HEK293T (cell line): ENCODE results near the gene FOXN1.

Source experiments
- CTCF ChIA-PET: fragments of 350-600 bp; formaldehyde crosslinking; extraction: SDS; loops from one replicate; lab custom pipeline; 2021; ENCODE audit warnings: antibody characterized with exemption, inconsistent platforms; lab: Yijun Ruan, JAX
- POLR2A ChIA-PET: fragments of 350-600 bp; formaldehyde crosslinking; extraction: SDS; loops from one replicate; lab custom pipeline; 2020; ENCODE audit warnings: antibody characterized with exemption, inconsistent platforms; lab: Yijun Ruan, JAX
- DNase-seq: peaks from one replicate; pipeline ENCODE4 v3.0.0; 2012; ENCODE audit warnings: mixed read lengths; ENCODE audit errors: extremely low spot score
- ARNT ChIP-seq: fragments of 450-650 bp; IDR thresholded peaks from 2 replicates; pipeline ENCODE4 v1.6.1; 2017; ENCODE audit warnings: mild to moderate bottlenecking
- BHLHE40 ChIP-seq: fragments of 450-650 bp; IDR thresholded peaks from 2 replicates; pipeline ENCODE4 v1.6.1; 2016; ENCODE audit warnings: mild to moderate bottlenecking, moderate library complexity, borderline replicate concordance
- CTBP1 ChIP-seq: fragments of 450-650 bp; IDR thresholded peaks from 2 replicates; pipeline ENCODE4 v1.6.1; 2016; ENCODE audit warnings: borderline replicate concordance
- ELF4 ChIP-seq: fragments of 450-650 bp; IDR thresholded peaks from 2 replicates; pipeline ENCODE4 v1.6.1; 2017; ENCODE audit warnings: antibody characterized with exemption
- FOXA1 ChIP-seq: fragments of 450-650 bp; IDR thresholded peaks from 2 replicates; pipeline ENCODE4 v1.6.1; 2016; ENCODE audit warnings: mild to moderate bottlenecking
- FOXK2 ChIP-seq: fragments of 450-650 bp; IDR thresholded peaks from 2 replicates; pipeline ENCODE4 v1.6.1; 2016; ENCODE audit warnings: mild to moderate bottlenecking
- FOXM1 ChIP-seq: fragments of 450-650 bp; IDR thresholded peaks from 2 replicates; pipeline ENCODE4 v1.6.1; 2017; ENCODE audit warnings: mild to moderate bottlenecking, borderline replicate concordance
- HDGF ChIP-seq: fragments of 450-650 bp; IDR thresholded peaks from 2 replicates; pipeline ENCODE4 v1.6.1; 2017; ENCODE audit warnings: antibody characterized with exemption, borderline replicate concordance
- L3MBTL2 ChIP-seq: fragments of 450-650 bp; conservative IDR thresholded peaks from 2 replicates; pipeline ENCODE4 v1.6.1; 2016; ENCODE audit warnings: mild to moderate bottlenecking
- LEF1 ChIP-seq: fragments of 450-650 bp; IDR thresholded peaks from 2 replicates; pipeline ENCODE4 v1.6.1; 2017; ENCODE audit warnings: mild to moderate bottlenecking, borderline replicate concordance
- NFRKB ChIP-seq: fragments of 450-650 bp; IDR thresholded peaks from 2 replicates; pipeline ENCODE4 v1.6.1; 2016; ENCODE audit warnings: mild to moderate bottlenecking, moderate library complexity
- PKNOX1 ChIP-seq: fragments of 450-650 bp; IDR thresholded peaks from 2 replicates; pipeline ENCODE4 v1.6.1; 2016
- SP1 ChIP-seq: fragments of 450-650 bp; IDR thresholded peaks from 2 replicates; pipeline ENCODE4 v1.6.1; 2017
- SUZ12 ChIP-seq: fragments of 450-650 bp; IDR thresholded peaks from 2 replicates; pipeline ENCODE4 v1.6.1; 2016; ENCODE audit warnings: mild to moderate bottlenecking
- TARDBP ChIP-seq: fragments of 450-650 bp; IDR thresholded peaks from 2 replicates; pipeline ENCODE4 v1.6.1; 2016
- ZNF384 ChIP-seq: fragments of 450-650 bp; IDR thresholded peaks from 2 replicates; pipeline ENCODE4 v1.6.1; 2016

Gene FOXN1

GRCh38 chr17:28482551-28483199 is 23.5 kb upstream of the FOXN1 start:
- ChIA-PET CTCF (no interaction called here), POLR2A (no interaction called here)
- TF ChIP-seq TARDBP (no peak), SP1 (no peak), L3MBTL2 (no peak), ZNF384 (no peak), SUZ12 (no peak), ELF4 (no peak), CTBP1 (no peak), LEF1 (no peak), FOXK2 (no peak), HDGF (no peak), PKNOX1 (no peak), NFRKB (no peak), FOXM1 (no peak), FOXA1 (no peak)
- DNase-seq, result no peak

DNA sequence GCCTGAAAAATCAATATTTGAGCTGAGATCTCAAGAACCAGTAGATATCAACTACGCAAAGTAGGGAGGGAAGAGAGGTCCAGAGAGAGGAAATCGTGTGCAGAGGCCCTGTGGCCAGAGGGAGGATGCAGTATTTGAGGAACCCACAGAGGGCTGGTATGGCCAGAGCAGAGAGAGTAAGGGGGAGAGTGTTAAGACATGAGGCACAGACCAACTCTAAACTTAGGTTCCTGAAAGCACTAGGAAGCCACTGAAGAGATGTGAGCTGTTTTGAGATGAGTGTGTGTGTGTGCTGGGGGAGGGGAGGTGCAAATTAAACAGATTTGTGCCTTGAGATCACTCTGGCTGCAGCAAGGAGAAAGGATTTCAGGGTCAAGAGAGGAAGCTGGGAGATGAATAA is 21.9 kb upstream of the FOXN1 start:
- TF ChIP-seq L3MBTL2 (no peak), TARDBP (no peak)
- ChIA-PET CTCF (no interaction called here), POLR2A (no interaction called here)
- no peak for DNase-seq

DNA sequence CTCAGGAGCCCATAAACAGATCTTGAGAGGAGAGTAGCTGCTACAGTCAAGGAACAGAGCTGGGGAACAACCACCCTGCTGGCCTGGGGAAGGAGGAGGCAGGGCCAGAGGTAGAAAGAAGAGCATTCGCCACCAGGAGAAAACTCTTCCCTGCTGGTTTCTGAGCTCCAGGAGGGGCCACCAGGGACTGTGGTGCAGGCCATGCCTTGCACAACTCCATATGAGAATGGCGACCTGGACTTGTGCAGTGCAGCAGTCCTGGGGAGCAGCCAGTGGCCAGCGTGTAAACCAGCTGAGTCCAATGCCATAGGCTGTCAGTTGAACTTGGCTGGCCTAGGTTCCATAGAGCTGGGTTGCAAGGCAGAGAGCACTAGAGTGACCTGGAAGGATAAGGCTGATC is 21.1 kb upstream of the FOXN1 start:
- TF ChIP-seq HDGF (no peak), FOXM1 (no peak), NFRKB (no peak)
- DNase-seq, result no peak
- CTCF ChIA-PET, result interaction anchor here (0.9 kb wide), 1 partner anchor 56 kb away, joined by 4 read pairs; no protein-coding TSS in a partner anchor

GRCh38 chr17:28487881-28488532 is 18.1 kb upstream of the FOXN1 start:
- CTCF ChIA-PET, result interaction anchor here (0.7 to 0.9 kb wide), 2 partner anchors 15 to 605 kb away, joined by 3 to 4 read pairs; no protein-coding TSS in a partner anchor

More for the DNA sequence above, 21.1 kb upstream of the FOXN1 start:
- POLR2A ChIA-PET, result interaction anchor here (0.7 to 1.1 kb wide), 2 partner anchors 62 to 131 kb away, joined by 3 read pairs; no protein-coding TSS in a partner anchor

DNA sequence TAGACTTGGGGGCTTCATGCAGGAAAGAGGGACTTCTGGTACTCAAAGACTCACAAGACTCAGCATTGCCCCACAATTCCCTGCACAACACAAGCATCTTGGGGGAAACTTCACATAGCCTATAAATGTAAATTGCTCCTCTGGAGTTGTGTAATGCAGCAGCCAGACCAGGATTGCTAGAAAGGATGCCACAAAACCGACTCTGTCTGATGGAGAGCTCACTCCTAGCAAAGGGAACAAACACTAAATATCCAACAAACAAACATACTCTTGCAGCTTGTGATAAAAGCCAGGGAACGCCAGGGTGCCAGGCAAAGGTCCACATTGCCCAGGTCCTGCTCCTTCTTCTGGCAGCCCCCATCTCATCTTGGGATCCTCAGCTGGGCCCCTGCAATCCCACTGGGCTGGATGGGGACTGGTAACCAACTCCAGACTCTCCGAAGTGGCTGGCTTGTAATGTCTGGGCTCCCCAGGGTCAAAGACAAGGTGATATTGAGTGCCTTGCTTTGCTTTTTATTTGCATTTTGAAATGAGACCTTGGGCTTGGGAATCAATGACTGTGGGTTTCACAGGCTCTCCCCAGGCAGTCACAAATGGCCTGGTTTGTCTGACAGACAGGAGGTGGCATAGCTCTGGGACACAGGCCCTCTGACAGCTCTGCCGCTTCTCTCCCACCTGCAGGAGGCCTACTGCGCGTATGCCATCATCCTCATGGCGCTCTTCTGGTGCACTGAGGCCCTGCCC is 17.4 kb upstream of the FOXN1 start:
- CTCF ChIA-PET, result interaction anchor here (0.7 kb wide), 1 partner anchor 604 kb away, joined by 3 read pairs; no protein-coding TSS in a partner anchor
- TF ChIP-seq ZNF384 (no peak), LEF1 (no peak), PKNOX1 (no peak), SP1 (no peak), SUZ12 (no peak), FOXA1 (no peak), CTBP1 (no peak), L3MBTL2 (no peak), NFRKB (no peak), HDGF (no peak), TARDBP (no peak), ELF4 (no peak)
- DNase-seq, result no peak
- POLR2A ChIA-PET, result interaction anchor here (1.4 kb wide), 1 partner anchor 57 kb away, joined by 3 read pairs; no protein-coding TSS in a partner anchor

More at GRCh38 chr17:28487881-28488532, 18.1 kb upstream of the FOXN1 start:
- no peak for DNase-seq
- POLR2A ChIA-PET, result interaction anchor here (1.4 kb wide), 1 partner anchor 58 kb away, joined by 3 read pairs; no protein-coding TSS in a partner anchor
- no peak for TF ChIP-seq PKNOX1
- TF ChIP-seq TARDBP, result no peak
- TF ChIP-seq FOXK2, result no peak

DNA sequence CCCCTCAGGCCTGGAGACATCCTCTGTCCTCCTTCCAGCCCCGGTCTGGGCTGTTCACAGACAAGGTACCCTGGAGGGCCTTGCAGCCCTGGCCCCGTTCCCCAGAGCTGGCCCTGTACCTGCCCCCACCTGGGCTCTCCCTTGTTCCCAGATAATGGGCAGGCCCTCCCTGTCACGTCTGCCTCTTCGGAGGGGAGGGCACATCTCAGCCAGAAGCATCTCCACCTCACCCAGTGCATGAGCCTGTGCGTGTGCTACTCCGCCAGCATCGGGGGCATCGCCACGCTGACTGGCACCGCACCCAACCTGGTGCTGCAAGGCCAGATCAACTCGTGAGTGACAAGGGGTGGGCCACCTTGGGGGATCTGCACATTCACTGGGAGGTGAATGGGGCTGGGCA is 14.9 kb upstream of the FOXN1 start:
- CTCF ChIA-PET, result interaction anchor here (1.4 kb wide), 1 partner anchor 49 kb away, joined by 7 read pairs; no protein-coding TSS in a partner anchor
- no peak for DNase-seq
- POLR2A ChIA-PET, result no interaction called here
- TF ChIP-seq FOXM1 (no peak), SP1 (no peak), SUZ12 (no peak), PKNOX1 (no peak), TARDBP (no peak), L3MBTL2 (no peak), ZNF384 (no peak), LEF1 (no peak), BHLHE40 (no peak), ELF4 (no peak), FOXA1 (no peak), HDGF (no peak), FOXK2 (no peak), ARNT (no peak), CTBP1 (no peak), NFRKB (no peak)
